Breast epithelium (tissue), 3 donors: ENCODE results near the gene KCNK3.

ENCODE experiments used
- POLR2A ChIP-seq: fragments of 450-650 bp; IDR thresholded peaks from one replicate; pipeline ENCODE4 v1.6.1; 2016; ENCODE audit warnings: antibody characterized with exemption, mild to moderate bottlenecking, moderate library complexity
- TF ChIP-seq, protein P1 (sequence below), 3 donors: fragments of 450-650 bp; IDR thresholded peaks; one replicate each; pipeline ENCODE4 v1.5.1; 2016 to 2017; ENCODE audit warnings: antibody characterized with exemption in 3 of 3, mild to moderate bottlenecking in 3 of 3, moderate library complexity in 3 of 3

DNA sequence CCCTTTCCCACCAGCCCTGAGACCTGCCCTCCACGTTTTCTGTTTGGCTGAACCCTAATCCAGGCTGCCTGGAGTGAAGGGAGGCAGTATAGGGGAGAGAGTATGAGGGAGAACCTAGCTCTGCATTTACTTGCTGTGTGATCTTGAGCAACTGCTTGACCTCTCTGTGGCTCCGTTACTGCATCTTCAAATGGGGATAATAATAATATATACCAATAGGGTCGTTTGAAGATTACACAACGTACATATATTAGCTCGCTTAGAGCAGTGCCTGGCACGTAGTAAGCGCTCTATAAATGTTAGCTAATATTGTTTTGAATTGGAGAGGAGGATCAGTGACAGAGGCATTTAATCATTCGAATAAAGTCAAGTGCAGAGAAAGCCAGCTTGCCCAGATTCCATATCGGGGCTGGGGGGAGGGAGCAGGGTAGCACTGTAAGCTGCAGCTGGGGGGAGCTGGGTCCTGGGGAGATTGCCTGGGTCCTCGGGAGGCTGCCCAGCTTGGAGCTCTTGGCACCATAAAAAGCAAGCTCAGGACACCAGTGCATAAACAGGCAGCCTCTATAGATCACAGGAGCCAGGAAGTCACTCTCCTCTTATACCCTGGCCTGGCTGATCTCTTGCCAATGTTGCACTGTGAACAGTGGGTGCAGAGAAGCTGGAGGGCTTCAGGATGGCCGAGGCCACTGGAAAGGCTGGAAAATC, 19.1 kb downstream of the KCNK3 start:
- TF ChIP-seq, protein P1, sequence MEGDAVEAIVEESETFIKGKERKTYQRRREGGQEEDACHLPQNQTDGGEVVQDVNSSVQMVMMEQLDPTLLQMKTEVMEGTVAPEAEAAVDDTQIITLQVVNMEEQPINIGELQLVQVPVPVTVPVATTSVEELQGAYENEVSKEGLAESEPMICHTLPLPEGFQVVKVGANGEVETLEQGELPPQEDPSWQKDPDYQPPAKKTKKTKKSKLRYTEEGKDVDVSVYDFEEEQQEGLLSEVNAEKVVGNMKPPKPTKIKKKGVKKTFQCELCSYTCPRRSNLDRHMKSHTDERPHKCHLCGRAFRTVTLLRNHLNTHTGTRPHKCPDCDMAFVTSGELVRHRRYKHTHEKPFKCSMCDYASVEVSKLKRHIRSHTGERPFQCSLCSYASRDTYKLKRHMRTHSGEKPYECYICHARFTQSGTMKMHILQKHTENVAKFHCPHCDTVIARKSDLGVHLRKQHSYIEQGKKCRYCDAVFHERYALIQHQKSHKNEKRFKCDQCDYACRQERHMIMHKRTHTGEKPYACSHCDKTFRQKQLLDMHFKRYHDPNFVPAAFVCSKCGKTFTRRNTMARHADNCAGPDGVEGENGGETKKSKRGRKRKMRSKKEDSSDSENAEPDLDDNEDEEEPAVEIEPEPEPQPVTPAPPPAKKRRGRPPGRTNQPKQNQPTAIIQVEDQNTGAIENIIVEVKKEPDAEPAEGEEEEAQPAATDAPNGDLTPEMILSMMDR (IDR thresholded peaks at IDR 0.05), result no peak
- TF ChIP-seq POLR2A, result no peak
